Muscle layer of colon (tissue), 2 donors: ENCODE measurements around the gene CELF4.

Source experiments
- H3K27ac ChIP-seq: one replicate; pipeline ENCODE4 v1.7.0; 2013; ENCODE audit warnings: low read depth, mild to moderate bottlenecking, low read length, moderate library complexity
- H3K27me3 ChIP-seq, 2 donors: one replicate each; pipeline ENCODE4 v1.7.0; 2013; ENCODE audit warnings: low read length in 2 of 2, mild to moderate bottlenecking in 2 of 2; ENCODE audit not compliant: insufficient read depth in 2 of 2, control insufficient read depth in 1 of 2
- H3K36me3 ChIP-seq: one replicate; pipeline ENCODE4 v1.7.0; 2013; ENCODE audit warnings: mild to moderate bottlenecking, low read length; ENCODE audit not compliant: insufficient read depth
- H3K4me1 ChIP-seq: one replicate; pipeline ENCODE4 v1.7.0; 2013; ENCODE audit warnings: mild to moderate bottlenecking, low read length; ENCODE audit not compliant: insufficient read depth
- H3K4me3 ChIP-seq, 2 donors: one replicate each; pipeline ENCODE4 v1.7.0; 2013; ENCODE audit warnings: low read length in 2 of 2, low read depth in 1 of 2, mild to moderate bottlenecking in 1 of 2, moderate library complexity in 1 of 2
- H3K9ac ChIP-seq: one replicate; pipeline ENCODE4 v1.7.0; 2013; ENCODE audit warnings: low read length
- H3K9me3 ChIP-seq: one replicate; pipeline ENCODE4 v1.7.0; 2013; ENCODE audit warnings: mild to moderate bottlenecking, low read length
- donor health status: abdominal sarcoma.
- donor health status: Adenocarcinoma of cecum.

Gene CELF4

DNA sequence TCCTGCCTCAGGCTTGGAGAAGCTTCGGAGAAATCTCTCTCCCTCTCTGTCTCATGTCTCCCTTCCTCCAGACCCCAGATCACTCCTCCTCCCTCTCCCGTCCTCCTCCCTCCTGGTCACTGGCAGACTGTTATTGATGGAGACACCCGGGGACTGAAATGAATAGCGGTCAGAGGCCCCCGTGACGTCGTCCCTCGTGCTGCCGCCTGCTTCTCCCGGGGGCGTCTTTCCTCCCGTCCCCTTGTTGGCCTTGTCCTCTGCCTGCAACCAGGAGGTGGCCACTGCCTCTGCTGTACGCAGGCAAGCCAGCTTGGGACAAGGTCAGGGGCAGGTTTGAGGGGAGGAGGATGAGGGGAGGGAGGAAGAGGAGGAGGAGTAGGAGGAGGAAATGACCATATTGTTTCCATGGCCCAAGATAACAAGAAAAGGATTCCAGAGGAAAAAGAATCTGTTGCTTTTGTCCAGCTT, 78.2 kb downstream of the CELF4 start:
- H3K9ac ChIP-seq, result no peak overlapping the region
- H3K27me3 ChIP-seq, result peaks cover 22 to 54% of the 10 kb centered on the region in 2 donors
- H3K9me3 ChIP-seq, result no peaks in the 10 kb centered on the region
- H3K36me3 ChIP-seq, result no peaks in the 10 kb centered on the region
- H3K27ac ChIP-seq, result no peak overlapping the region
- H3K4me1 ChIP-seq, result peaks cover 6% of the 10 kb centered on the region
- H3K4me3 ChIP-seq, result no peak overlapping the region

GRCh38 chr18:37486848-37487247, 78.8 kb downstream of the CELF4 start:
- Histone ChIP-seq H3K4me1 (peaks cover 6% of the 10 kb centered on the region), H3K27me3 (peaks cover 22 to 54% of the 10 kb centered on the region in 2 donors), H3K27ac (no peak overlapping the region), H3K9me3 (no peaks in the 10 kb centered on the region), H3K36me3 (no peaks in the 10 kb centered on the region), H3K4me3 (no peak overlapping the region), H3K9ac (no peak overlapping the region)

DNA sequence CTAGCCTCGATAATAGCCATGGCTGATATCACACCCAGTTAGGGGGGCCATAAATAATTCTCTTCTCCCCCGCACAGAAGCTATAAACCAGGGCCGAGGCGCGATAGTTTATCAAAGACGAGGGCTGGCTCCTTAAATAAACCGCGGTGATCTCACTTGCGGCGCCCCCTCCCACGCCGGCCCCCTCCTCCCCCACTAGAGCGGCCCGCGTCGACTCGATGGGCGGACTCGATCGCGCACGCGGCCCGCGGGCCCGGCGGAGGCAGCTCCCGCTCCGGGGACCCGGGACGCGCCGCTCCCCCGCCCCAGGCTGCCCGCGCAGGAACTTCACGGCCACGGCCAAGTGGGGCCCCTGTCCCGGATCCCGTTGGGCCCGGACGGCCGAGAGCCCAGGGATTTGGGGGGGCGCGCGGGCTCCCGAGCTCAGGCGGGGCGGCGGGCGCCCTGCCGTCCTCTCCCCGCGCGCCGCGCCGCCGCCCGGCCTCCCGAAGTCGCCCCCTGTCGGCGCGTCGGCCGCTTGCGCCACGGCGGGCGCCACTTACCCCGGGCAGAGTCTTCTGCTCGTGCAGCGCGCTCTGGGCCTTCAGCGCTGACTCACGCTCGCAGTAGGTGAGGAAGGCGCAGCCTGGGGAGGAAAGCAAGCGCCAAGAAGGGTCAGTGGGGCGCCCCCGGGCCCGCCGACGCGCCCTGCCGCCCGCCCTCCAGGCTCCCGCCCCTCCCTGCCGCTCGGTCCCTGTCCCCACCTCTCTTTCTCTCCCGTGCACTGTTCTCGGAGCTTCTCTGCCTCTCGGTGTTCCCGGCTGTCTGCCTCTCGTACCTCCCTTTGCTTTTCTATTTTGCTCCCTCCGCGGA, 80.4 kb downstream of the CELF4 start:
- no peaks in the 10 kb centered on the region for H3K9me3 ChIP-seq
- H3K27ac ChIP-seq, result no peak overlapping the region
- H3K27me3 ChIP-seq, result peaks cover 22 to 54% of the 10 kb centered on the region in 2 donors
- no peak overlapping the region for H3K9ac ChIP-seq
- H3K36me3 ChIP-seq, result no peaks in the 10 kb centered on the region
- peaks cover 6% of the 10 kb centered on the region for H3K4me1 ChIP-seq
- H3K4me3 ChIP-seq, result peak overlapping the region in 1 of 2 donors; percentile 13

DNA sequence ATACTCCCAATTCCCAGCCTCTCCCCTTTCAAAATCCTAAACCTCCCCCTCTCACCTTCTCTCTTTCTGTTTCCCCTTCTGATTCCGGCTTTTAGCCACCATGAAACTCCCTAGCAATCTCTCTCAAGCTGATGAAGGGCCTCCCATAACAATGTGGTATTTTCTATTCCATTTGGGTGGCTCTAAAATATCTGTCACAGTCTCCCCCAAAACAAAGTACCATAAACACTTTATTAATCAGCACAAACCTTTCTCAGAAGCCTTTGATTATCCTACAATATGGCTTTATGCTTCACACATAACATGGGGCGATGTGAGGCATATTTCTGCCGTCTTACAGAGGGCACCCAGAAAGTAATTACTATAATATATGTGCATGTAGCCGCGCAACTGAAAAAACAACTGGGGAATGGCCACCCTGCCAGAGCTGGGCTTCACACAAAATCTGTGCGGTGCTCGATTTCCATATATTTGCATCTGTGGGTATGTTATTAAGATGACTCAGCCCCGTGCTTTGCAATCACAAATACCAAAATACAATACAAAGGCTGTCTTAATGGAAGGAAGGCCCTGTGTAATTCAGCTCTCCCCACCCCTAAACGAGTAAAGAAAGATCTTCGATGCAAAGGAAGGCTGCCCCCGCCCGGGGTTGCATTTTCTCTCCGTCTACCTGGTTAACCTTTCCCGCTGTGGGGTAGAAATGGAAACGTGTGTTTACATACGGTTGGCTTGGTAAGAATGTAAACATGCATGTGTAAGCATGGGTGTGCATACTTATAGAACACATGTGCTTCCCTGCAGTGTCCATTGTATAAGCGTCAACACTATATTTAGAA, 81.4 kb downstream of the CELF4 start:
- Histone ChIP-seq H3K4me1 (peaks cover 6% of the 10 kb centered on the region), H3K9me3 (no peaks in the 10 kb centered on the region), H3K9ac (no peak overlapping the region), H3K27me3 (peaks cover 22 to 47% of the 10 kb centered on the region in 2 donors), H3K4me3 (no peak overlapping the region), H3K36me3 (no peaks in the 10 kb centered on the region), H3K27ac (no peak overlapping the region)

DNA sequence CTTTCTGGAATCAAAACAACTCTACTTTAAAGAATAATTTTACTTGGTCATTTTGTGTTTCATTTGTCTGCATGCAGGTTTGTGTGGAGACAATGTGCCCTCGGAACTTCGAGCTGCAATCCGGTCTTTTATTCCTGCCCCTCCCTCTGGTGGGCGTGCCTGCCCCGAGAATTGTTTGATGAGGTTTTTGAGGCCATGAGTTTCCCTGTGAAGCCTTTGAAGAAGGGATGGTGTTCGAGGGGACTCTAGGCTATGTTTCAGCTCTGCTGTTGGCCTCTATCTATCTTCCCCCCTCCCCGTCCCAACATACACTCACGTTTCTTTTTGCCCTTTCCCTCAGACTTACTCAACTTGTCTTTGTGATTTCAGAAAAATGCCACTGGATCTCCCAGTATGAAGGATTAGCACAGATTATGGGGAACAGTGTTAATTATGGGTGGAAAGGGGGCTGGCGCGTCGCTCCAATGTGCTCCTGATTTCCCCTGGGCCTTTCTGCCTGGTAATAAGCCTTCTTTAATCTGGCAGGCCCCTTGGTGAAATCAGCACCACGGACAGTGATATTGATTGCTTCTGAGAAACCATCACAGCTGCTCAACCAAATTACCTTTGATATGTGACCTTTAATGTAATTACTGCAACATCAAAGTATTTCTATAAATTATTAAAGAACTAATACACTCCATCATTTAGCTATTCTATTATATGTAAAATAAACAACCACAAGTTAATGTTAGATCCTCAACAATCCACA, 82.2 kb downstream of the CELF4 start:
- Histone ChIP-seq H3K27me3 (peaks cover 21 to 39% of the 10 kb centered on the region in 2 donors), H3K4me3 (no peak overlapping the region), H3K9me3 (no peaks in the 10 kb centered on the region), H3K27ac (no peak overlapping the region), H3K9ac (no peak overlapping the region), H3K4me1 (peaks cover 6% of the 10 kb centered on the region), H3K36me3 (no peaks in the 10 kb centered on the region)

DNA sequence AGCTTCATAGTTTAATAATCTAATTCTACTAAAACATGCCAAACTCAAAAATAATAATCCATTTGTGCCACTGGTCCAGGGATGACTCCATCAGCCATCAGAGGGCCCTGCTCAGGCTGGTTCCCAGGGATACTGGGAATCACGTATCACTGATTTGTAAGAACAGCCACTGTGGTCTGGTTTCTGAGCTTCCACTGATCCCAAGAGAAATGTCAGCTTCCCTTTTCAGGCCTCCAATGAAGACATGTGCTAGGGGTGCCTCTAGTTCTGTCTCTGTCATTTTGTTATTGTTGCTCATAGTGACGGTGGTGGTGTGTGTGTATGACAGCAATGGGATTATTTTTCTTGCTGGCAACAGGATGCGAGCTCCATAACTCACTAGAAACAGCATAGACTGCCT, 83.2 kb downstream of the CELF4 start:
- peaks cover 14 to 29% of the 10 kb centered on the region in 2 donors for H3K27me3 ChIP-seq
- H3K27ac ChIP-seq, result no peak overlapping the region
- H3K36me3 ChIP-seq, result no peaks in the 10 kb centered on the region
- no peak overlapping the region for H3K9ac ChIP-seq
- no peak overlapping the region for H3K4me3 ChIP-seq
- peaks cover 6% of the 10 kb centered on the region for H3K4me1 ChIP-seq
- no peaks in the 10 kb centered on the region for H3K9me3 ChIP-seq

DNA sequence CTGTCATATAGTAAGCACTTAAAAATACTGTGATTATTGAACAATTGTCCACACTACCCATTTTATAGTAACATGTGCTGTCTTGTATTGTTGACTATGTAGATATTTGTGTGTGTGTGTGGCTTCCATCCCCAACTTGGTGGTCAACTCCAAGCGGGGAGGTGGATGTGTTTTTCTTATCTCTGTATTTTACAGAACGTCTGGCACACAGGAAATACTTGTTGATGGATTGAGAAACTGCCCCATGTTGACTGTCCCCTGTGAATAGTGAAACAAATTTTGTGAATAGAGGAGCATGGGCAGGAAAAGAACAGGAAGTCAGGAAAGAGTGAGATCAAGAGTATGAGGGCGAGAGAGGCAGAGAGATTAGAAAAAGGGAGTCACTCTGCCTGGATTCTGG, 83.6 kb downstream of the CELF4 start:
- Histone ChIP-seq H3K9ac (no peak overlapping the region), H3K4me3 (no peak overlapping the region), H3K9me3 (no peaks in the 10 kb centered on the region), H3K36me3 (no peaks in the 10 kb centered on the region), H3K4me1 (peaks cover 6% of the 10 kb centered on the region), H3K27ac (no peak overlapping the region), H3K27me3 (peaks cover 14 to 25% of the 10 kb centered on the region in 2 donors)

DNA sequence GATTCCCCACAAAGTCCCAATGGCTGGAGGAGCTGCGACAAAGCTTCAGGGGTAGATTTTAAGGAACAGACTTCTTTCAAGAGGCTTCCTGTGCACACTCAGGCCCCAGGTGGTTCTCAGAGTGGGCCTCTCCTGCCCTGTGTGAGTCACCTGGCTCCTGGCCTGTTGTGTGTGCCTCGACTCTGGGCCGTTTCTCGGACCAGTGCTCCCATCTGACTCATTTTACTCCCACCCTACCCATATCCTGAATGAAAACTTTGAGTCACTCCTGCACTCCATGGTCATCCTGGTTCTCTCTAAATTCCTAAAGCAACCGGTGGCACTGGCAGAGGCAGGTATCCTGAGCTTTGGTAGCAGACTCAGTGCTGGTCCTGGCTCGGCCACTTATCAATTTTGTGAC, 84.1 kb downstream of the CELF4 start:
- Histone ChIP-seq H3K9ac (no peak overlapping the region), H3K27ac (no peak overlapping the region), H3K4me1 (peaks cover 6% of the 10 kb centered on the region), H3K4me3 (no peak overlapping the region), H3K9me3 (no peaks in the 10 kb centered on the region), H3K27me3 (peaks cover 10 to 20% of the 10 kb centered on the region in 2 donors), H3K36me3 (no peaks in the 10 kb centered on the region)

DNA sequence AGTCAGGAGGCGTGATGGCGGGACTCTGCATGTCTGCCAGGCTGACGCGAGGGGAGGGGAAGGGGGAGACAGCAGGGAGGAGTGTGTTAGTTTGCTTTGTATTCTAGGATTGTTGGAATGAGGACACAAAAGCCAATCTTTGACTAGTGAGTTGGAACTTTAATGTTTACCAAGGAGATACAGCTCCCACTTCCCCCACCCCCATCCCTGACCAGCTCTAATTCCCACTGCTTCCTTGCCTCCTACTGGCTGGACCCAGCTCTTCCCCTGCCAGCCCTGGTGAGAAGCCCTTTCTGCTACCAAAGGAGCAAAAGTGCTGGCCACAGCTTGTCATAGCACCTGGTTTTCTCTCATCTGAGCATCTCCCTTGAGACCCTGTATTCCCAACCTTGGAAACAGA, 84.5 kb downstream of the CELF4 start:
- Histone ChIP-seq H3K4me1 (peaks cover 6% of the 10 kb centered on the region), H3K27ac (no peak overlapping the region), H3K4me3 (no peak overlapping the region), H3K36me3 (no peaks in the 10 kb centered on the region), H3K27me3 (peaks cover 6 to 16% of the 10 kb centered on the region in 2 donors), H3K9me3 (no peaks in the 10 kb centered on the region), H3K9ac (no peak overlapping the region)

- Histone ChIP-seq H3K4me3 (no peak overlapping the region), H3K27ac (no peak overlapping the region), H3K9me3 (no peaks in the 10 kb centered on the region), H3K9ac (no peak overlapping the region), H3K27me3 (no peaks in the 10 kb centered on the region), H3K36me3 (no peaks in the 10 kb centered on the region), H3K4me1 (no peaks in the 10 kb centered on the region)
Measured at GRCh38 chr18:37476611-37477295, 88.8 kb downstream of the CELF4 start.
